T-helper 1 cell treated with Interleukin-12 subunit alpha and Interleukin-12 subunit beta and Interleukin-4 antibody, amounts not matched to agents 30 μg/mL and 1 μg/mL, for 36 hours (primary cell): Measurements from ENCODE around the gene DDX1.

Source experiments
- H3K27ac Mint-ChIP-seq: one replicate; pipeline ENCODE4 v1.8.0; 2021; ENCODE audit warnings: mild to moderate bottlenecking, mixed read lengths
- H3K27me3 Mint-ChIP-seq: one replicate; pipeline ENCODE4 v1.8.0; 2021; ENCODE audit warnings: low read depth, mixed read lengths
- H3K36me3 Mint-ChIP-seq: one replicate; pipeline ENCODE4 v1.8.0; 2021; ENCODE audit warnings: low read depth, mixed read lengths
- H3K4me1 Mint-ChIP-seq: one replicate; pipeline ENCODE4 v1.8.0; 2021; ENCODE audit warnings: low read depth, mixed read lengths
- H3K4me3 Mint-ChIP-seq: one replicate; pipeline ENCODE4 v1.8.0; 2021; ENCODE audit warnings: mild to moderate bottlenecking, moderate library complexity, mixed read lengths
- H3K9me3 Mint-ChIP-seq: one replicate; pipeline ENCODE4 v1.8.0; 2021; ENCODE audit warnings: mixed read lengths

DDX1 gene

GRCh38 chr2:15622214-15622613, 30.5 kb downstream of the DDX1 start:
- H3K27ac Mint-ChIP-seq = no peak overlapping the region
- H3K4me1 Mint-ChIP-seq = no peaks in the 10 kb centered on the region
- peaks cover 51% of the 10 kb centered on the region for H3K36me3 Mint-ChIP-seq
- no peak overlapping the region for H3K4me3 Mint-ChIP-seq
- peaks cover 19% of the 10 kb centered on the region for H3K9me3 Mint-ChIP-seq
- no peaks in the 10 kb centered on the region for H3K27me3 Mint-ChIP-seq

GRCh38 chr2:15622614-15623480, 31.2 kb downstream of the DDX1 start:
- Mint-ChIP-seq H3K4me3 (no peak overlapping the region), H3K27me3 (no peaks in the 10 kb centered on the region), H3K36me3 (peaks cover 52% of the 10 kb centered on the region), H3K9me3 (peaks cover 19% of the 10 kb centered on the region), H3K27ac (no peak overlapping the region), H3K4me1 (no peaks in the 10 kb centered on the region)

GRCh38 chr2:15623481-15623796, 31.8 kb downstream of the DDX1 start:
- H3K27ac Mint-ChIP-seq = no peak overlapping the region
- H3K4me3 Mint-ChIP-seq = no peak overlapping the region
- H3K36me3 Mint-ChIP-seq = peaks cover 53% of the 10 kb centered on the region
- H3K9me3 Mint-ChIP-seq = peaks cover 19% of the 10 kb centered on the region
- H3K27me3 Mint-ChIP-seq = no peaks in the 10 kb centered on the region
- H3K4me1 Mint-ChIP-seq = no peaks in the 10 kb centered on the region

- peaks cover 55% of the 10 kb centered on the region for H3K36me3 Mint-ChIP-seq
- H3K4me1 Mint-ChIP-seq = no peaks in the 10 kb centered on the region
- H3K27ac Mint-ChIP-seq = no peak overlapping the region
- no peak overlapping the region for H3K4me3 Mint-ChIP-seq
- peaks cover 19% of the 10 kb centered on the region for H3K9me3 Mint-ChIP-seq
- no peaks in the 10 kb centered on the region for H3K27me3 Mint-ChIP-seq
Measured at GRCh38 chr2:15623898-15624541, 32.4 kb downstream of the DDX1 start.

GRCh38 chr2:15624903-15625302, 33.2 kb downstream of the DDX1 start:
- Mint-ChIP-seq H3K4me3 (no peak overlapping the region), H3K27ac (no peak overlapping the region), H3K36me3 (peaks cover 53% of the 10 kb centered on the region), H3K9me3 (peaks cover 19% of the 10 kb centered on the region), H3K4me1 (no peaks in the 10 kb centered on the region), H3K27me3 (no peaks in the 10 kb centered on the region)

GRCh38 chr2:15625344-15626036, 33.8 kb downstream of the DDX1 start:
- H3K4me3 Mint-ChIP-seq = no peak overlapping the region
- no peak overlapping the region for H3K27ac Mint-ChIP-seq
- no peaks in the 10 kb centered on the region for H3K4me1 Mint-ChIP-seq
- peaks cover 52% of the 10 kb centered on the region for H3K36me3 Mint-ChIP-seq
- H3K27me3 Mint-ChIP-seq = no peaks in the 10 kb centered on the region
- peaks cover 19% of the 10 kb centered on the region for H3K9me3 Mint-ChIP-seq

GRCh38 chr2:15626126-15626525, 34.5 kb downstream of the DDX1 start:
- Mint-ChIP-seq H3K4me3 (no peak overlapping the region), H3K9me3 (peaks cover 19% of the 10 kb centered on the region), H3K27ac (no peak overlapping the region), H3K4me1 (no peaks in the 10 kb centered on the region), H3K36me3 (peaks cover 50% of the 10 kb centered on the region), H3K27me3 (no peaks in the 10 kb centered on the region)

- Mint-ChIP-seq H3K27me3 (no peaks in the 10 kb centered on the region), H3K4me1 (no peaks in the 10 kb centered on the region), H3K36me3 (peaks cover 49% of the 10 kb centered on the region), H3K9me3 (peaks cover 19% of the 10 kb centered on the region), H3K4me3 (no peak overlapping the region), H3K27ac (no peak overlapping the region)
Measured at GRCh38 chr2:15626967-15627366, 35.3 kb downstream of the DDX1 start.

- H3K9me3 Mint-ChIP-seq = peaks cover 14% of the 10 kb centered on the region
- no peak overlapping the region for H3K27ac Mint-ChIP-seq
- H3K4me1 Mint-ChIP-seq = no peaks in the 10 kb centered on the region
- peaks cover 45% of the 10 kb centered on the region for H3K36me3 Mint-ChIP-seq
- H3K27me3 Mint-ChIP-seq = no peaks in the 10 kb centered on the region
- no peak overlapping the region for H3K4me3 Mint-ChIP-seq
Measured at GRCh38 chr2:15627817-15628684, 36.4 kb downstream of the DDX1 start.

- Mint-ChIP-seq H3K9me3 (peaks cover 4% of the 10 kb centered on the region), H3K36me3 (peaks cover 42% of the 10 kb centered on the region), H3K4me1 (no peaks in the 10 kb centered on the region), H3K27ac (no peak overlapping the region), H3K4me3 (no peak overlapping the region), H3K27me3 (no peaks in the 10 kb centered on the region)
Measured at GRCh38 chr2:15628899-15629855, 37.5 kb downstream of the DDX1 start.

GRCh38 chr2:15630121-15630977, 38.7 kb downstream of the DDX1 start:
- Mint-ChIP-seq H3K4me1 (no peaks in the 10 kb centered on the region), H3K4me3 (no peak overlapping the region), H3K27me3 (no peaks in the 10 kb centered on the region), H3K36me3 (peaks cover 39% of the 10 kb centered on the region), H3K27ac (no peak overlapping the region), H3K9me3 (no peaks in the 10 kb centered on the region)

- peaks cover 36% of the 10 kb centered on the region for H3K36me3 Mint-ChIP-seq
Measured at GRCh38 chr2:15630978-15631719, 39.5 kb downstream of the DDX1 start.

More at GRCh38 chr2:15630978-15631719, 39.5 kb downstream of the DDX1 start:
- H3K27me3 Mint-ChIP-seq = no peaks in the 10 kb centered on the region
- no peak overlapping the region for H3K4me3 Mint-ChIP-seq
- no peaks in the 10 kb centered on the region for H3K4me1 Mint-ChIP-seq
- no peak overlapping the region for H3K27ac Mint-ChIP-seq
- no peaks in the 10 kb centered on the region for H3K9me3 Mint-ChIP-seq
